CD4-positive, alpha-beta T cell treated with Interleukin-6 at 100 ng/mL for 8 hours (primary cell): Measurements from ENCODE around the gene E2F3.
A peak's percentile ranks its signal among the peaks of the same experiment; 100 is the strongest.

Source experiments
- DNase-seq: peaks from one replicate; pipeline ENCODE4 v3.0.0-alpha.2; 2020; ENCODE audit warnings: mixed read lengths, low spot score

The E2F3 gene

GRCh38 chr6:20401205-20402091 is at the start of gene E2F3:
E2F3 (plus strand) TSS chr6:20401879; CDS start chr6:20402233, 354 bp downstream.
- DNase-seq = peak; percentile 100

GRCh38 chr6:20352346-20352745 is 49.3 kb upstream of the E2F3 start:
- DNase-seq = no peak

GRCh38 chr6:20353134-20353533 is 48.5 kb upstream of the E2F3 start:
- DNase-seq = no peak

GRCh38 chr6:20354366-20354765 is 47.3 kb upstream of the E2F3 start:
- DNase-seq = no peak

GRCh38 chr6:20360471-20361119 is 41.1 kb upstream of the E2F3 start:
- no peak for DNase-seq

GRCh38 chr6:20362623-20363022 is 39.1 kb upstream of the E2F3 start:
- DNase-seq = no peak

GRCh38 chr6:20364327-20364726 is 37.4 kb upstream of the E2F3 start:
- DNase-seq = no peak

GRCh38 chr6:20365456-20365855 is 36.2 kb upstream of the E2F3 start:
- peak; percentile 20 for DNase-seq

- DNase-seq = peak; percentile 85
Observed at GRCh38 chr6:20366082-20366830, 35.4 kb upstream of the E2F3 start.

GRCh38 chr6:20367743-20368485 is 33.8 kb upstream of the E2F3 start:
- DNase-seq = no peak

- DNase-seq = no peak
Observed at GRCh38 chr6:20370393-20370792, 31.3 kb upstream of the E2F3 start.

GRCh38 chr6:20370801-20371200 is 30.9 kb upstream of the E2F3 start:
- DNase-seq = no peak

GRCh38 chr6:20375436-20375835 is 26.2 kb upstream of the E2F3 start:
- no peak for DNase-seq

GRCh38 chr6:20377623-20378265 is 23.9 kb upstream of the E2F3 start:
- DNase-seq = no peak

- no peak for DNase-seq
Observed at GRCh38 chr6:20379231-20379630, 22.4 kb upstream of the E2F3 start.

- no peak for DNase-seq
Observed at GRCh38 chr6:20386218-20386617, 15.5 kb upstream of the E2F3 start.

- DNase-seq = no peak
Observed at GRCh38 chr6:20389066-20389465, 12.6 kb upstream of the E2F3 start.

- DNase-seq = no peak
Observed at GRCh38 chr6:20393297-20393696, 8.4 kb upstream of the E2F3 start.

- DNase-seq = no peak
Observed at GRCh38 chr6:20399518-20399917, 2.2 kb upstream of the E2F3 start.

- peak; percentile 23 for DNase-seq
Observed at GRCh38 chr6:20400456-20401204, 1.0 kb upstream of the E2F3 start.

GRCh38 chr6:20402092-20402341 is 338 bp downstream of the E2F3 start:
- no peak for DNase-seq
